ENCODE data around the gene DNAJB14. TPM values are rescaled to one million over a fixed set of nuclear protein-coding genes. Genes with fewer than 3 reads are reported as not detected.
A peak's percentile ranks its signal among the peaks of the same experiment; 100 is the strongest.

Gene DNAJB14
- total and polyA plus RNA-seq, 2 donors (not counting 3 experiments of a cell fraction or from before 2014, with no cell fraction given), result 9.2 to 56.7 TPM

- dilution Hi-C loops (cut with MboI; ENCODE audit: extremely low pct_ligation_motif_present, low sequenced_read_pairs), result no loop called here
- Histone ChIP-seq H3K4me2 (ENCODE audit: insufficient read depth, low read length) (peak overlapping the region; percentile 95), H3K79me2 (ENCODE audit: control insufficient read depth, insufficient read depth, low read length) (peaks cover 61% of the 10 kb centered on the region), H3K9me3 (replicated peaks; ENCODE audit: control insufficient read depth, insufficient read depth, low read length) (no peaks in the 10 kb centered on the region), H3K27ac (ENCODE audit: insufficient read depth, low read depth, low read length) (peak overlapping the region; percentile 70), H3K27me3 (ENCODE audit: control insufficient read depth in 2 of 2, insufficient read depth in 2 of 2, low read length in 2 of 2) (no peaks in the 10 kb centered on the region), H3K4me3 (replicated peaks in 1 of 3; ENCODE audit: insufficient read depth in 1 of 3, low read depth in 1 of 3, low read length in 3 of 3) (peak overlapping the region in 1 of 3 experiments; percentile 41), H3K36me3 (ENCODE audit: control insufficient read depth in 2 of 2, extremely low read depth in 1 of 2, insufficient read depth in 2 of 2, low read length in 2 of 2) (peaks cover 0 to 4% of the 10 kb centered on the region in 2 experiments), H3K4me1 (ENCODE audit: control insufficient read depth, extremely low read depth, insufficient read depth, low read length) (peaks cover 42% of the 10 kb centered on the region), H4K20me1 (replicated peaks; ENCODE audit: control insufficient read depth, extremely low read depth, insufficient read depth, low read length) (no peaks in the 10 kb centered on the region), H3K9me1 (replicated peaks; ENCODE audit: control insufficient read depth, extremely low read depth, insufficient read depth, low read length) (no peaks in the 10 kb centered on the region), H3K9ac (replicated peaks; ENCODE audit: extremely low read depth, insufficient read depth, low read length) (no peak overlapping the region), H2AFZ (ENCODE audit: low read depth, low read length) (no peak overlapping the region)
- POLR2A ChIA-PET, result no interaction called here
- BruUV-seq (replicated peaks), result no TSS peak
- TF ChIP-seq POLR2AphosphoS5 (IDR thresholded peaks at IDR 0.05; ENCODE audit: insufficient read depth, low read depth, low read length) (no peak), JUN (IDR thresholded peaks at IDR 0.05; ENCODE audit: borderline replicate concordance, insufficient read depth, insufficient read length, low read depth) (no peak)
- CTCF ChIA-PET, result interaction anchor here (1.5 to 4.1 kb wide), 5 partner anchors 12 to 485 kb away, joined by 4 to 55 read pairs (median 7); partner anchors contain the start of gene TRMT10A
- FAIRE-seq, result no peak
- DNase-seq (ENCODE audit: low read depth, low spot score), result no peak
- intact Hi-C loops (cut with micrococcal nuclease), result loop anchor here (5.0 to 10.0 kb wide), 2 partner anchors 570 to 1077 kb away; partner anchors contain the start of gene EMCN
Measured at GRCh38 chr4:99947608-99948007, 1.2 kb upstream of the DNAJB14 start.

DNA sequence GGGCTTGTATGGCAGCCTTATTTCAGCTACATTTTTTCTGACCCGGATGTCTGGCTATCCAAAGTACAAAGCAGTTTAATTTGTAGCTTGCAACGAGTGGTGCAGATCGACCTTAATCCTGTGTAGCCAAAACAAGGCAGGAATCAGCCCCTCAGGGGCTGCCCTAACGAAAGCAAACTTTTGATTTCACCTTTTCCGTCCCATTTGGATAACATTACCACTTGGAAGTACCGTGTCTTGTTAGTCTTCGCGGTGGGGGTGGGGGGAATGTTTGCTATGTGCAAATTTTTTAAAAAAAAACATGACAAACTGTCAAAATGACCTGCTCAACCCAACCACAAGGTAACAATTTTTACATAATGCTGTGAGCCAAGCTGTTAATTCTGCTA is 766 bp upstream of the DNAJB14 start:
- H2AFZ ChIP-seq (ENCODE audit: low read depth, low read length), result peak overlapping the region; percentile 69
- peak overlapping the region; percentile 70 for H3K27ac ChIP-seq (ENCODE audit: insufficient read depth, low read depth, low read length)
- peak; percentile 3 for DNase-seq (ENCODE audit: low read depth, low spot score)
- peak overlapping the region; percentile 95 for H3K4me2 ChIP-seq (ENCODE audit: insufficient read depth, low read length)
- H4K20me1 ChIP-seq (replicated peaks; ENCODE audit: control insufficient read depth, extremely low read depth, insufficient read depth, low read length), result no peaks in the 10 kb centered on the region
- H3K9me3 ChIP-seq (replicated peaks; ENCODE audit: control insufficient read depth, insufficient read depth, low read length), result no peaks in the 10 kb centered on the region
- intact Hi-C loops (cut with micrococcal nuclease) (loop anchor here (5.0 to 10.0 kb wide), 2 partner anchors 570 to 1078 kb away; partner anchors contain the start of gene EMCN), dilution Hi-C loops (cut with MboI; ENCODE audit: extremely low pct_ligation_motif_present, low sequenced_read_pairs) (no loop called here)
- peak overlapping the region; percentile 83 for H3K9ac ChIP-seq (replicated peaks; ENCODE audit: extremely low read depth, insufficient read depth, low read length)
- no TSS peak for BruUV-seq (replicated peaks)
- peaks cover 0 to 4% of the 10 kb centered on the region in 2 experiments for H3K36me3 ChIP-seq (ENCODE audit: control insufficient read depth in 2 of 2, extremely low read depth in 1 of 2, insufficient read depth in 2 of 2, low read length in 2 of 2)
- no peaks in the 10 kb centered on the region for H3K9me1 ChIP-seq (replicated peaks; ENCODE audit: control insufficient read depth, extremely low read depth, insufficient read depth, low read length)
- peaks cover 42% of the 10 kb centered on the region for H3K4me1 ChIP-seq (ENCODE audit: control insufficient read depth, extremely low read depth, insufficient read depth, low read length)
- peaks cover 65% of the 10 kb centered on the region for H3K79me2 ChIP-seq (ENCODE audit: control insufficient read depth, insufficient read depth, low read length)
- TF ChIP-seq POLR2A (IDR thresholded peaks at IDR 0.05; ENCODE audit: low read depth, low read length), result no peak
- no peak for TF ChIP-seq MYC (IDR thresholded peaks at IDR 0.05; ENCODE audit: low read depth, low read length)
- no peak for TF ChIP-seq GATA2 (IDR thresholded peaks at IDR 0.05; ENCODE audit: insufficient read depth, insufficient read length, low read depth, low read length)
- no peak for TF ChIP-seq FOS (IDR thresholded peaks at IDR 0.05; ENCODE audit: borderline replicate concordance, insufficient read depth, low read length)
- no peak for TF ChIP-seq POLR2AphosphoS5 (IDR thresholded peaks at IDR 0.05; ENCODE audit: insufficient read depth, low read depth, low read length)
- TF ChIP-seq JUN (IDR thresholded peaks at IDR 0.05; ENCODE audit: borderline replicate concordance, insufficient read depth, insufficient read length, low read depth), result no peak
- no peak for TF ChIP-seq EZH2 (IDR thresholded peaks at IDR 0.05; ENCODE audit: borderline replicate concordance, low read depth, low read length, severe bottlenecking)
- TF ChIP-seq, protein P1, sequence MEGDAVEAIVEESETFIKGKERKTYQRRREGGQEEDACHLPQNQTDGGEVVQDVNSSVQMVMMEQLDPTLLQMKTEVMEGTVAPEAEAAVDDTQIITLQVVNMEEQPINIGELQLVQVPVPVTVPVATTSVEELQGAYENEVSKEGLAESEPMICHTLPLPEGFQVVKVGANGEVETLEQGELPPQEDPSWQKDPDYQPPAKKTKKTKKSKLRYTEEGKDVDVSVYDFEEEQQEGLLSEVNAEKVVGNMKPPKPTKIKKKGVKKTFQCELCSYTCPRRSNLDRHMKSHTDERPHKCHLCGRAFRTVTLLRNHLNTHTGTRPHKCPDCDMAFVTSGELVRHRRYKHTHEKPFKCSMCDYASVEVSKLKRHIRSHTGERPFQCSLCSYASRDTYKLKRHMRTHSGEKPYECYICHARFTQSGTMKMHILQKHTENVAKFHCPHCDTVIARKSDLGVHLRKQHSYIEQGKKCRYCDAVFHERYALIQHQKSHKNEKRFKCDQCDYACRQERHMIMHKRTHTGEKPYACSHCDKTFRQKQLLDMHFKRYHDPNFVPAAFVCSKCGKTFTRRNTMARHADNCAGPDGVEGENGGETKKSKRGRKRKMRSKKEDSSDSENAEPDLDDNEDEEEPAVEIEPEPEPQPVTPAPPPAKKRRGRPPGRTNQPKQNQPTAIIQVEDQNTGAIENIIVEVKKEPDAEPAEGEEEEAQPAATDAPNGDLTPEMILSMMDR (IDR thresholded peaks at IDR 0.05; ENCODE audit: extremely low read depth in 1 of 2, insufficient read depth in 1 of 2, low read depth in 1 of 2, low read length in 2 of 2), result no peak
- no peak for TF ChIP-seq MAX (IDR thresholded peaks at IDR 0.05; ENCODE audit: insufficient read depth, insufficient read length)
- FAIRE-seq, result no peak
- CTCF ChIA-PET, result interaction anchor here (1.0 to 4.1 kb wide), 6 partner anchors 12 to 384 kb away, joined by 3 to 55 read pairs (median 5); partner anchors contain the start of genes LAMTOR3 and TRMT10A
- H3K4me3 ChIP-seq (replicated peaks in 1 of 3; ENCODE audit: insufficient read depth in 1 of 3, low read depth in 1 of 3, low read length in 3 of 3), result peak overlapping the region in 2 of 3 experiments; percentile 93 to 97
- POLR2A ChIA-PET, result interaction anchor here (0.7 kb wide), 1 partner anchor 12 kb away, joined by 3 read pairs; no protein-coding TSS in a partner anchor
- H3K27me3 ChIP-seq (ENCODE audit: control insufficient read depth in 2 of 2, insufficient read depth in 2 of 2, low read length in 2 of 2), result no peaks in the 10 kb centered on the region

All from endothelial cell of umbilical vein (primary cell).